Activated T-cell treated with anti-CD3 and anti-CD28 coated beads for 48 hours (primary cell): ENCODE measurements around the gene PRELID3B.
"Not testable (repeated sequence)": the region's sequence is repeated elsewhere in the genome, so short reads cannot be mapped to it uniquely, and the experiment has no call there.

ENCODE experiments used
- DNase-seq: peaks from one replicate; pipeline ENCODE4 v3.0.0-alpha.2; 2020; ENCODE audit warnings: low read depth

Gene PRELID3B

DNA sequence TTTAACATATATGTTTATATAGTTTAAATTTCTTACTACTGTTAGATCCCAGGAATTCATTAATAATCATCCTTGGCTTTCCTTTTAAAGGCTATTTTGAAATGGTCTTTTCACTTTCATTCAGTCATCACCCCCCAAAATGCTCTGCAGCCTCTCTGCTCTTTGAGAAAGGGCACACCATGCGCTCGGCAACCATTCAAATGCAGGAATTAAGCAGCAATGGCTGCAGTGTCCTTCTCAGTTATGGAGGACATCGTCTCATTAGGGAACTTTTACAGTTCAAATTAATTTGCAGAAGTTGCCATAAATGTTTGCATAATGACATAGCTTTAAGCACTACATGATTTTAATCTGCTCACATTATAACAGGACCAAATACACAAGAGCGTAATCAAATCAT lies 17.1 kb downstream of the PRELID3B start:
- no peak for DNase-seq

DNA sequence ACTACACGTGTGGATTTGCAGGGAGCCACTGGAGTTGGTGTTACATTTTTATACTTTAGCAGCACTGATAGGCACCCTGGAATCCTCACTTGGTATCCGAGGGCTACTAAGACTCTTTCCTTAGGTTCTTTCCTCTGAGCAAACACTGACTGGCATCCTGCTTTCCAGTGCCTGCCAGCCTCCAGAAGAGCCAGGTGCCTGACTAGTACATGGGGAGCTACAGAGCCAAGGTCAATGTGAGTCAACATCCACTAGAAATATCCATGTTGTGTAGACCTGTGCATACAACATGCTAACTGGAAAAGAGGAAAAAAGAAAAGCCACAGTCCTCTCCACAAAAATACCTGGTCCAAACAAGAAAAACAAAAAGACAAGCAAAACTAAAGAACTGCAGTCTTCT lies 17.5 kb downstream of the PRELID3B start:
- DNase-seq, result no peak

DNA sequence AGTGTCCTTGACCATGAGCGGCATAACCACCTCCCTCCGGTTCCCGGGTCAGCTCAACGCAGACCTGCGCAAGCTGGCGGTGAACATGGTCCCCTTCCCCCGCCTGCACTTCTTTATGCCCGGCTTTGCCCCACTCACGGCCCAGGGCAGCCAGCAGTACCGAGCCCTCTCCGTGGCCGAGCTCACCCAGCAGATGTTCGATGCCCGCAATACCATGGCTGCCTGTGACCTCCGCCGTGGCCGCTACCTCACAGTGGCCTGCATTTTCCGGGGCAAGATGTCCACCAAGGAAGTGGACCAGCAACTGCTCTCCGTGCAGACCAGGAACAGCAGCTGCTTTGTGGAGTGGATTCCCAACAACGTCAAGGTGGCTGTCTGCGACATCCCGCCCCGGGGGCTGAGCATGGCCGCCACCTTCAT lies 18.5 kb downstream of the PRELID3B start:
- no peak for DNase-seq

DNA sequence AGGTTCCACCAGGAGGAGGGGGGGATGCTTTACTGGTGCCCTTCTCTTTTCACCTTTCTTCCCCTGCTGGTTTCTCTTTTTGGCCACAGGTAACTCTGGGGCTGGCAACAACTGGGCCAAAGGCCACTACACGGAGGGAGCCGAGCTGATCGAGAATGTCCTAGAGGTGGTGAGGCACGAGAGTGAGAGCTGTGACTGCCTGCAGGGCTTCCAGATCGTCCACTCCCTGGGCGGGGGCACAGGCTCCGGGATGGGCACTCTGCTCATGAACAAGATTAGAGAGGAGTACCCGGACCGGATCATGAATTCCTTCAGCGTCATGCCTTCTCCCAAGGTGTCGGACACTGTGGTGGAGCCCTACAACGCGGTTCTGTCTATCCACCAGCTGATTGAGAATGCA lies 19.0 kb downstream of the PRELID3B start:
- DNase-seq, result no peak

DNA sequence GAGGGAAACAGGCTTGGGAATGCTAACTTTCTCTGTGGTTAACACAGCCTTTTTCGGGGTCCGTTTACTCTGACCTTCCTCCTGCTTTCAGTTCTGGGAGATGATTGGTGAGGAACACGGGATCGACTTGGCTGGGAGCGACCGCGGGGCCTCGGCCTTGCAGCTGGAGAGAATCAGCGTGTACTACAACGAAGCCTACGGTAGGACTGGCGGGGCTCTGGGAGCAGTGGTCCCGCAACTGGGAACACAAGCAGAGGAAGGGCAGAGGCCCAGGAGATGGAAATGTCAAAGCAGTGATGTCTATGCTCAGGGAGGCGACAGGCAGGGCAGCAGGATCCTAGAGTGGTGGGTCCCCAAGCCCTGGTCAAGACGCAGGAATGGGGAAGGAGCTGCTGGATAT lies 19.8 kb downstream of the PRELID3B start:
- DNase-seq, result no peak

DNA sequence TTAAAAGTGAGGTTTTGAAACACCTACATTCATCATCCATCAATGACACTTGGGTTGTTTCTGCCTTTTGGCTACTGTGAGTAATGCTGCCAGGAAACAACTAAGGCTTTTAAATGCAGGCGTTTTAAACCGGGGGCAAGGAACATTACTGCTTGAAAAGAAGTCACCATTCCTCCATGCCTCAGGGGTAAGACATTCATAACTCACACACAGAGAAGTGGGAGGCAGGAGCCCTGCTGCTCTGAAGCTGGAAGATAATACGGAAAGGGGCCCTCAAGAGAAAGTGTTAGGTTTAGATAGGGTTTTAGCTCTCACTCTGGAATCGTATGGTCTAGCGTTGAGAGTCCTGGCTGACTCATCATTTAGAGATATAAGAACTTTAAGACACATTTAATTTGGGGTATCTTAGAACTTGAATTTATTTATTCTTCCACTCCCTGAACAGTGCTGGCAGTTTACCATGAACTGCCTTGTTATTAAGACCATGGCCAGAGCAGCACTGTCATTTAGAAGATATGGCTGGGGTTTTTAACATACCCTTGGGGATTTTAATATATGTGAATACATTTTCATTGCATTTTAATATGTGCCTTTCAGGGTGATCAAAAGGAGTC lies 21.5 kb downstream of the PRELID3B start:
- no peak for DNase-seq

DNA sequence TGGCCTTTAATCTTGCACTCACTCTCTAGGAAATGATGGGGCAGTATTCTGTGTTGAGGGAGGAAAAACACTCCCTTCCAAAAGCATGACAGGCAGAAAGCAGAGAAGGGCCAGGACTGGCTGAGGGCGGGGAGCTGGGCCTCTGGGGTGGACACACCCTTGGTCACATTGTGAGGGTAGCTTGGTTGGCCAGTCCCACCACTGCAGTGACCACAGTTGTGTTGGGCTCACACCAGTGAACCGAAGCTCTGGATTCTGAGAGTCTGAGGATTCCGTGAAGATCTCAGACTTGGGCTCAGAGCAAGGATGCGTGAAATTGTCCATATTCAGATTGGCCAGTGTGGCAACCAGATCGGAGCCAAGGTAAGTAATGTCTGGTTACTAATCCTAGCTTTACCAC lies 23.4 kb downstream of the PRELID3B start, which contains the start of gene TUBB1:
TSS of gene TUBB1 (plus strand) at position 213 of the 400 bp plus-strand sequence. CDS start at position 307, 94 bp downstream.
- DNase-seq, result no peak

DNA sequence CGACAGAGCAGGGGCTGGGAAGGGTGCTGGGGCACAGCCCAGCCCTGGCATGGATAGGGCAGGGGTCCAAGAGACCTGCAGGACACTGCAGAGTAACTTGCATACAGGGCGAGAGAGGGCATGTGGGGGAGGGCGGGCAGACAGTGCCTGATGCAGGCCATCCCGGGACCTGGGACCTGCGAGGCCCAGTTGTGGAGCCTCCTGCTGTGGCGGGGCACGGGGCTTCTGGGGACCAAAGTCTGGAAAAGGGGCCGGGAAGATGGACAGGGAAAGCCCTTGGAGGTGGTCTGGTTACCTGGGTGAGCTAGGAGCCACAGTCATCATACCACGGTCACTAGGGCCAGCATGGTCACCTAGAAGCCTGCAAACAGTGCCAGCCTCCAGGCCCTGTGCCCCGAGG lies 23.8 kb downstream of the PRELID3B start:
- DNase-seq, result no peak

DNA sequence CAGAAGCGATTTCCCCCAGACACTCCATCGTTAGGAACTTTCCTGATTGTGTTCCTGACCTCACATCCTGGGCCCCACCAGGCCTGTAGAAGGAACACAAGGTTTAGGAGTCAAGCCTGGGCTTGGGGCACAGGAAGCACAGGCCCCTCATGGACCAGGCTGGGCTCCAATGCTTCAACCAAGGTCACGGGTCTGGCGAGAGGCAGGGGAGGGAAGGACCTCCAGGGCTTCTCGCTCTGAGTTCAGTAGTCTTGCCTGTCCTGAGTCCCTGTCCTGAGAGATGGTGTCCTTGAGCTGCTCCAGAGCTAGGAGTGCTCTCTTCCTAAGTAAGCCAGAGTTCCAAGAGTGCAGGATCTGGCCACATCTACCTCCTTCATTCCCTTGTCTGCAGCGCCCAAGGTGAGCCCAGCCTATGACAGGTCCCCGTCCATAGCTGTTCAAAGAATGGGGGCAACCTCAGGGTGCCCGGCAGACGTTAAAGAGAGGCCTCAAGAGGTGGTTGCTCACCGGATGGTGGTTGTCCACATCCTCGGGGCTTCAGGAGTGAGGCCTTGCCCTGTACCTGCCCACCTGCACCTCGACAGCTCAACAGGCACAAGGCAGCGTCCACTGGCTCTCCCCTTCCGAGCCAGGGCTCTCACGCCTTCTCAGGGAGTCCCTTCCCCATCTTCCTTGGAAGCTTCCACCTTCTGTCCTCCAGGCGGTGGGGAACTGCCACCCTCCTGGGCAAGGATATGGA lies 24.9 kb downstream of the PRELID3B start:
- DNase-seq, result no peak

DNA sequence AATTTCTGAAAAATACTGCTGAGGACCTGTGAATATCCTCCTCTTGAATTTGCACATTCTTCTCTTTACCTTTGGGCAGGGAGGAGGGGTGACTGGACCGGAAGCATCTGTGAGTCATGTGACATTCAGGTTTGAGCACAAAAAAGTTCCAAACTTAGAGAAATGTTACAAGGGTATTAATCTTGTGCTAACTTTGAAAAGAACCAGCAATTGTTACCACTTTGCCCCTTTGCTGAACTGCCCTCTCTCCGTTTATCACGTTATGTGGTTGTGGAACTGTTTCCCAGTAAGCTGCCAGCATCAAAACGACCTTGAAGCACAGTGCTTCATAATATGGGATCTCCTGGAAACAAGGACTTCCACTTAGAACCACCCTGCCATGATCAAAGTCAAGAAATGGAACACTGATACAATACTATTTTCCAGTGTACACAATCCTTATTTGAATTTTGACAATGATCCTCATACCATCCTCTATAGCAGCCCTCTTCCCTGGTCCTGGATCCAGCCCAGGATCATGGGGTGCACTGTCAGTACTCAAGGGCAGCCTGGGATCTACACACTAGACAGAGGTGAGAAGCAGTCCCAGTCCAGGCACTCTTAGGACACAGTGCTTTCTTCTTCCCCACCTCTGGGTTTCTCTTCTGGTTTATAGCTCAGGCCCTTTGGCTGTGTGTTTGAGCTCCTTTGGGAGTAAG lies 25.6 kb downstream of the PRELID3B start:
- no peak for DNase-seq

DNA sequence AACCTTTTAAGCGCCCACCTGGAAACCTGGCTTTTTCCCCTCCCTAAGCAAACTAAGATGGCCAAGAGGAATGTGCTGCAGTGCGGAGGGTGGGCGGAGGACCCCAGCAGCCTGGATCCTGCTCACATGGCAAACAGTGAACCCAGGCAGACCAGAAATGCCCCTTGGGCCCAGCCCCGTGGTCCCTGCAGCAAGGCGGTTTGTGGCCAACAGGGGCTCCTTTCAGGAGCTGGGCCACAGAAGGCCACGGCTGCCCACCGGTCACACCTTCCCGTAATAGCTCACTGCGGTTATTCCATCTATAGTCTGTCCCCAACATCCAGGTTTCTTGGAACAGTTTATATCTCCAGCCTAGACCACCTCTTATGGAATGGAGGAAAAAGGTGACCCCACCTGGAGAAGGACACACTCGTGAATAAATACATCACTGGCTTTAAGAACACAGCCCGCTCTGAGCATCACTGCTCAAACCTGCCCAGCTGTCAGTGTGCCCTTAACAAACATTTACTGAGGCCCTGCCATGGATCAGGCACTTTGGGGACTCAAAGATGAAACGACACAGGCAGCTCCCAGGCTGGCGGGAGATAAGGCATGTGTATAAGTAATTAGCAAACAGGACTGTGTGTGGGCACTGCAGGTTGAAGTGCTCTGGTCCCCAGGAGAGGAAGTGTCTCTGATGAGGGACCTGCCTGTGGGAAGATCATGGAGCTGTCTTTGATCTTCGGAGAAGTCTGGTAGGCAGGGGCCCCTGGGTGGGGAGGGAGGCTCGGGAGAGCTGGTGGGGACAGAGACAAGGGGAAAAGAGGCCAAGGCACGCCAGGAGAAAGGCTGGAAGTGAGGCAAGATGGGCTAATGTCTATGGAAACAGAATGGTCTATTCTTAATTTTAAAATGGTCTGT lies 26.5 kb downstream of the PRELID3B start:
- no peak for DNase-seq

DNA sequence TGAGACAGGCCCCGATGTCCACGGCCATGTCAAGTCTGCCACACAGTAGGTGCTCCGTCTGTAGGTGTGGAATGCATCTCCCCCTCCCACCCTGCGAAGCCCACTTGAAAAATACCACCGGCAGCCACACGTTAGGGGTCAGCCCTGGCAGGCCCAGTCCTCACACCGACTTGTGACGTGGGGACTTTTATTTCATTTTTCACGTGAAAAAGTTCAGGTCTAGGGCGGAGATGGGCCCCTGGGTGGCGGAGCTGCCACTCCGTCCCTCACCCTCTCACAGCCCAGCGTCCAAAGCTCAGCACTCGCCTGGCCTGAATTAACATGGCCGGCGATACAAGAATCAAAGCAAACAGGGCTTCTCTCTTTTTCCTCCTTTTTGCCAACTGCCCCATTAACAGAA lies 27.2 kb downstream of the PRELID3B start:
- DNase-seq, result no peak

DNA sequence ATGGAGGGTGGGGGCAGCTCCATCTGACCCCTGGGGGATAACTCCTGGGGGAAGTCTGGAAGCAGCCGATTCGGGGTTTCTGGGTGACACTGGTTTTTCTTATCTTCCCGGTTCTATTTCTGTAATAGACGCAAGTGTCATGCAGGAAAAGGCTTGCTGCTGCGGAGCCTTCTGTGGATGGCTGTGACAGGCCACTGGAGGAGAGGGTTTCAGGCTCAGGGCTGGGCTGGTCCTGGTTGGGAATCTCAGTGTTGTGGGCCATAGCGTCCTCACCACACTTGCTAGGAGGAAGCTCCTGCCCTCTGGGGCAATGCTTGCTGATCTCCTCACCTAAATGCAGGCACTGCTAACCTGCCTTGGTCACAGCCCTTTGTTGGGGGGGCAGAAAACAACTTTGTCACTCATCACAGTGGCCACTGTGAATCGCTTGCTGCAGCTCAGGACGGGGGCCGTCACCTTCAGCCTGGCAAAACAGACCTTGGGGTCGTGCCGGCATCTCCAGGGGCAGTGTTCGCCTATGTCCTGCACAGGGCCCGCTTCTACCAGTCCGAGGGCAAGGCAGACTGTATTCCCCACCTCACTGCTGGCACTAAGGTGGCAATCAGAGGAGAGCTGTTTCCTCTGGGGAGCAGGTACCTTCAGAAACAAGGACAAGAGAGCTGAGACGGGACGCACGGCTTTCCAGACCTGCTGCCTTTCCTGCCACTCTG lies 27.8 kb downstream of the PRELID3B start:
- no peak for DNase-seq

DNA sequence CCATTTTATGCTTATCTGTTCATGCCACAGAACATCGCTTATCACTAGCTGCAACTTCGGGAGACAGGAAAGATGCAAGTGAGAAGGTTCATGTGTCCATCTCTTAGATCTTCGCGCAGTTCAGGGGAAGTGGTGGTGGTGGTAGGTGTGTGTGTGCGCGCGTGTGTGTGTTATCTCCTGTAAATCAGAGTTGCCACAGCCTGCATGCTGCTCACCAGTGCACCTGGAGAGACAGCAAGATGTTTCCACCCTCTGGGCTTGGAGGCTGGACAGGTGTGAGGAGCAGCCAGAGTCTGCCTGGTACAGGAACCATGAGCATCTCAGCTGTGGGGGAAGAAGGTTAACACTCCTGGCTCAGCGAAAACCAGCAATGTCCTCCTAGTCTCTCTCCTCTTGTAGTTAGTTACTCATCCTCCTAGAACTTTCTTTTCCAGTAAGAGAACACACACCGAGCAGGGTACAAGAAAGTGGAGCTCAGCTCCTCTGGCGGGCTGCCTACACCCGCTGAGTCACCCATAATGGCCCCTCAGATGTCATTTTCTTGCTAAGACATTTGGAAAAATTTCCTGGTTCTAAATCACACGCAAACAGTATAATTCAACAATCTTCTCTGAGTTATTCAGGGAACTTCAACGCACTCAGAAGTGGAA lies 28.5 kb downstream of the PRELID3B start:
- DNase-seq, result no peak

DNA sequence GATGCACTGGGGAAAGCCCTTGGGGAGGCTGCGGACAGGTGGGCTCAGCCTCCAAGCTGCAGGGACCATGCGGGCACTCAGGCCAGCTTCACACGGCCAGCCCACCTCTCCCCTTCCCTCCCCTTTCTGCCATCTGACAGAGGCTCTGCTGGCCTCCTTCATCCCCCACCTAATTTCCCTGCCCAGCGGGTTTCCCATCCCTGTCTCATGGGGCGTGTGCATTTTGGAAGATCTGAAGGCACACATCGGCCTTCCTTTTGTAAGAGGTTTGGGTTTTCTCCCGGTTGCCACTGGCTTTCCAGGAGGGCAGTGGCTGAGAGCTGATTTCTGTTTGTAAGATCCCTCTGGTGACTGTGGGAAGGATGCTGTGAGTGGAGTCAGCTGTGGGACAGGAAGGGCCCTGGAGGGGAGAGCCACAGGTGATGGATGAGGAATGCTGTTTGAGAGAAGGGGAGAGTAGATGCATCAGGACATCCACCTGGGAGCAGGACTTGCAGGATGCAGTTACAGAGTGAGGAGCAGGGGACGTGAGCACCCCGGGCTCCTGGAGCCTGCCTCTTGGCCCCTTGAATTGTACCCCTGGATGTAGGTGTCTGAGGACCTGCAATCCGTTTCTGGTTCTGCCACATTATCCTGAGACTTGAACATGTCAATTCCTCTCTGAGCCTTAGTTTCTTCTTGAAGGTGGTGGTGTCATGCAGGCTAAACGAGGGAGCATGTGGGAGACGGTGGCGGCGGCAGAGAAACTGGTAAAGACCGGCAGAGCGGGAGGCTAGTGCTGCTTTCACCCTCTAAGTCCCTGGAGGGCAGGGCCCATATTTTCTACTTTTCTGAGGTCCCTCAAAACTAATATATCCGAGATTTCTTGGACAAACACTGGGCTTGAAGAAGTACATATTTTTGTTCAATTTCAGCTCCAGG lies 29.3 kb downstream of the PRELID3B start:
- DNase-seq, result no peak

DNA sequence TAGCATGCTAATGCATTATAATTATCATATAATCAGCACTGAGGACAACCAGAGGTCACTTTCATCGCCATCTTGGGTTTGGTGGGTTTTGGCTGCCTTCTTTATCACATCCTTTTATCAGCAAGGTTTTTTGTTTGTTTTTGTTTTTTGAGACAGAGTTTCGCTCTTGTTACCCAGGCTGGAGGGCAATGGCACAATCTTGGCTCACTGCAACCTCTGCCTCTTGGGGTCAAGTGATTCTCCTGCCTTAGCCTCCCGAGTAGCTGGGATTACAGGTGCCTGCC lies 30.8 kb downstream of the PRELID3B start:
- DNase-seq, result not testable (repeated sequence)

DNA sequence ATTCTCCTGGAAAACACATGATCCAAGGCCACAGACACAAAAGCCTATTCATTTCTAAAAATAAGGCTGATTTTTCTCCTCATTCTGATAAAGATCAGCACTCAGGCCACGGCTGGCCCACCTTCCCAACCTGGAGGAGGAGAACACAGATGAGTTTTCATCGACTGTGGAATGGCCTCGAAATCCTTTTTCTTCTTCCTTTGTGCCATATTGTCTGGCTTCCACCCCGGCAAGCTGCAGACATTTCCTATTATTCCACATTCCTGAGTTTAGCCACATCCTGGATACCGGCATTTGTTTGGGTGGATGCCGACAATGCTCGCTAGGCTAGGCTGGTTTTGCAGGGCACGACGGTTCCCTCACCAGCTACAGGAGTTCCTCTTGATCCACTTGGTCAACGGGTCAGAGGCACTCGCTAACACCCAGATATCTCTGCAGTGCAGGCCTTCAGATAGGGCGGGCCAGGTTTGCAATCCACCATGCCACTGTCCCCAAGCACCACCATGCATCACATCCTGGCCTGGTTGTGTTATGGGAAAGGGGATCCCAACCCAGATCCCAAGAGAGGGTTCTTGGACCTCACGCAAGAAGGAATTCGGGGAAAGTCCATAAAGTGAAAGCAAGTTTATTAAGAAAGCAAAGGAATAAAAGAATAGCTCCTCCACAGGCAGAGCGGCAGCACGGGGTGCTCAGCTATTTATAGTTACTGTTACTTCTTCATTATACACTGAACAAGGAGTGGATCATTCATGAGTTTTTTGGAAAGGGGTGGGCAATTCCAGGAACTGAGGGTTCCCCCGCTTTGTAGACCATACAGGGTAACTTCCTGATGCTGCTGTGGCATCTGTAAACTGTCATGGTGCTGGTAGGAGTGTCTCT lies 31.4 kb downstream of the PRELID3B start:
- no peak for DNase-seq

DNA sequence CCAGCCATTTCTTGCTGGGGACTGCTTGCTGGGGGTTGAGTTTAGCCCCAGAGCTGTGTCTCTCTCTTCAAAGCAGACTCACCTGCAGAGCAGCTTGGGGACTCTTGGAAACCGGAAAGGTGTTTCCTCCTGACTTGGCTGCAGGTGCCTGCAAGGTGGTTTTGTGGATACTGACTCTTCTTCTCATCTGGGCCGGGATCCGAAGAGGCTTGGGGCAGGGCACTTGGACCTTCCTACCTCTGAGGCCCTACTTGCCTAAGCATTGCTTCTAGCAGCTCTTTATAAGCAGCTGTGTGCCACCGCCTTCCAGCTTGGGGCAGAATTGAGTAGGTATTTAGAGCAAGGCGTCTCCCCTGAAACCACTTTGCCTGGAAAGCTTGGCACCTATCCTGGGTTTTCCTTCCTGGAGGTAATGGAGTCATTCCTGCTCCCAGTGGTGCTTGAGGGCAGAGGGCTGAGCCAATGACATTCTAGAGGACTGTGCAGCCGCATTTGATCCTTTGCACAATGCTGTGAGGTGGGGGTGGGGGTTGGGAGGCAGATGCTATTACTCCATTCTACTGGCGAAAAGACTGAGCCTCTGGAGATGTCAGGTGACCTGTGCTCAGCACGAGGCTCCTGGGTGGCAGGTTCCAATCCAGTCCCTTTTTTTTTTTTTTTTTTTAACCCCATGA lies 32.1 kb downstream of the PRELID3B start:
- no peak for DNase-seq
